Adrenal gland (tissue), 5 donors: ENCODE results near the gene TFRC.

Experiments
- POLR2A ChIP-seq, 2 donors: fragments of 450-650 bp; IDR thresholded peaks; one replicate each; pipeline ENCODE4 v1.6.1; 2017; ENCODE audit warnings: antibody characterized with exemption in 2 of 2, mild to moderate bottlenecking in 2 of 2, moderate library complexity in 1 of 2
- TF ChIP-seq, protein P1 (sequence below), 6 experiments: fragments of 450-650 bp in 4 of 6; fragments of 200-600 bp in 2 of 6; sonication (generic) in 1 of 6; IDR thresholded peaks; 1 replicate in 5 of 6; 2 replicates in 1 of 6; pipeline versions ENCODE4 v1.5.1 to v1.8.0; 2016 to 2021; ENCODE audit warnings: antibody characterized with exemption in 6 of 6, mild to moderate bottlenecking in 2 of 6, moderate library complexity in 1 of 6
- donor health status: DM: no; HTN: no; CAD: no.

DNA sequence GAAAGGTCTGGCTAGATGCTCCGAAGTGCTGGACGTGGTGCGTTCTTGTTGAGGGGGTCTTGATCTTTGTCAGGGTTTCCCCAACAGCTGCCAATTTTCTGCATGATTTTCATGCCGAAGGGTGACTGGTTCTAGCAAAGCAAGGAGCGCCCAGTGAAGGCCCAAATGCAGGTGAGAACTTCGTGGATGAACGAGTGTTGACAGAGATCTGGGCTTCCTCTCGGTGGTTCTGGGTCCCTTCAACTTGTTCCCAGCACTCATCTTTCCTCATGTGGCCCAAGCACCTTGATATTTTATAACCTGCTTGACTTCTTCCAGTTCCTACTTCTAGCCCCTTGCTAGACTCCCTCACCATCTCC lies 40.8 kb upstream of the TFRC start:
- no peak for TF ChIP-seq POLR2A (IDR thresholded peaks at IDR 0.05)
- TF ChIP-seq, protein P1, sequence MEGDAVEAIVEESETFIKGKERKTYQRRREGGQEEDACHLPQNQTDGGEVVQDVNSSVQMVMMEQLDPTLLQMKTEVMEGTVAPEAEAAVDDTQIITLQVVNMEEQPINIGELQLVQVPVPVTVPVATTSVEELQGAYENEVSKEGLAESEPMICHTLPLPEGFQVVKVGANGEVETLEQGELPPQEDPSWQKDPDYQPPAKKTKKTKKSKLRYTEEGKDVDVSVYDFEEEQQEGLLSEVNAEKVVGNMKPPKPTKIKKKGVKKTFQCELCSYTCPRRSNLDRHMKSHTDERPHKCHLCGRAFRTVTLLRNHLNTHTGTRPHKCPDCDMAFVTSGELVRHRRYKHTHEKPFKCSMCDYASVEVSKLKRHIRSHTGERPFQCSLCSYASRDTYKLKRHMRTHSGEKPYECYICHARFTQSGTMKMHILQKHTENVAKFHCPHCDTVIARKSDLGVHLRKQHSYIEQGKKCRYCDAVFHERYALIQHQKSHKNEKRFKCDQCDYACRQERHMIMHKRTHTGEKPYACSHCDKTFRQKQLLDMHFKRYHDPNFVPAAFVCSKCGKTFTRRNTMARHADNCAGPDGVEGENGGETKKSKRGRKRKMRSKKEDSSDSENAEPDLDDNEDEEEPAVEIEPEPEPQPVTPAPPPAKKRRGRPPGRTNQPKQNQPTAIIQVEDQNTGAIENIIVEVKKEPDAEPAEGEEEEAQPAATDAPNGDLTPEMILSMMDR (IDR thresholded peaks at IDR 0.05): no peak
